SU-DHL-6 (cell line): ENCODE measurements around the gene HAP1.

Source experiments
- EZH2phosphoT487 ChIP-seq: fragments of 200-600 bp; sonication (generic), shearing (Covaris generic); conservative IDR thresholded peaks from 2 replicates; pipeline ENCODE4 v1.6.1; 2018; ENCODE audit warnings: mild to moderate bottlenecking, antibody characterized with exemption, low read length, moderate library complexity, mixed read lengths
- TF ChIP-seq, protein P1 (sequence below): fragments of 200-600 bp; sonication (generic); IDR thresholded peaks from one replicate; pipeline ENCODE4 v1.5.1; 2017; ENCODE audit warnings: antibody characterized with exemption, mild to moderate bottlenecking, low read length, moderate library complexity; ENCODE audit not compliant: insufficient read depth, poor library complexity, severe bottlenecking

DNA sequence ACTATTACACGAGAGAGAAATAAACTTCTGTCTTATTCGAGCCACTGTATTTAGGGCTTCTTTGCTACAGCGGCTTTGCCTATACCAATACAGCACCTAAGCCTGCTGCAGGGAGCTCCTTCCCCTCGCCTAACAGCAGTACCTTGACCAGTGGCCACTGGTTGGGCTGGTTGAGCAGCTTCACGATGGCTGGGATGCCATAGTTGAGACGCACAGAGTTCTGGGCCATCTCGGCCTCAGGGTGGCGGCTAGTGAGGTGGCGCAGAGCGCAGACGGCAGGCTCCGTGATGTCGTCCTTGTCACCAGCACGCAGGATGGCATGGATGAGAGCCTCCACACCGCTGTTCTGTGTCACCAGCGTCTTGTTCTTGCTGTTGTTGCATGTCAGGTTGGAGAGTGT lies 28.4 kb upstream of the HAP1 start:
- TF ChIP-seq, protein P1, sequence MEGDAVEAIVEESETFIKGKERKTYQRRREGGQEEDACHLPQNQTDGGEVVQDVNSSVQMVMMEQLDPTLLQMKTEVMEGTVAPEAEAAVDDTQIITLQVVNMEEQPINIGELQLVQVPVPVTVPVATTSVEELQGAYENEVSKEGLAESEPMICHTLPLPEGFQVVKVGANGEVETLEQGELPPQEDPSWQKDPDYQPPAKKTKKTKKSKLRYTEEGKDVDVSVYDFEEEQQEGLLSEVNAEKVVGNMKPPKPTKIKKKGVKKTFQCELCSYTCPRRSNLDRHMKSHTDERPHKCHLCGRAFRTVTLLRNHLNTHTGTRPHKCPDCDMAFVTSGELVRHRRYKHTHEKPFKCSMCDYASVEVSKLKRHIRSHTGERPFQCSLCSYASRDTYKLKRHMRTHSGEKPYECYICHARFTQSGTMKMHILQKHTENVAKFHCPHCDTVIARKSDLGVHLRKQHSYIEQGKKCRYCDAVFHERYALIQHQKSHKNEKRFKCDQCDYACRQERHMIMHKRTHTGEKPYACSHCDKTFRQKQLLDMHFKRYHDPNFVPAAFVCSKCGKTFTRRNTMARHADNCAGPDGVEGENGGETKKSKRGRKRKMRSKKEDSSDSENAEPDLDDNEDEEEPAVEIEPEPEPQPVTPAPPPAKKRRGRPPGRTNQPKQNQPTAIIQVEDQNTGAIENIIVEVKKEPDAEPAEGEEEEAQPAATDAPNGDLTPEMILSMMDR = no peak
- no peak for TF ChIP-seq EZH2phosphoT487
